Activated T-helper 1 cell treated with anti-CD3 and anti-CD28 coated beads, Interleukin-2, amount 50 U/mL, for 16 hours (primary cell): ENCODE results near the gene KRT37.
"Not testable (repeated sequence)": the region's sequence is repeated elsewhere in the genome, so short reads cannot be mapped to it uniquely, and the experiment has no call there.

ENCODE experiments used
- DNase-seq, 2 donors: peaks; one replicate each; pipeline ENCODE4 v3.0.0-alpha.2; 2020; ENCODE audit warnings: low read depth in 1 of 2, low spot score in 1 of 2

The KRT37 gene

DNA sequence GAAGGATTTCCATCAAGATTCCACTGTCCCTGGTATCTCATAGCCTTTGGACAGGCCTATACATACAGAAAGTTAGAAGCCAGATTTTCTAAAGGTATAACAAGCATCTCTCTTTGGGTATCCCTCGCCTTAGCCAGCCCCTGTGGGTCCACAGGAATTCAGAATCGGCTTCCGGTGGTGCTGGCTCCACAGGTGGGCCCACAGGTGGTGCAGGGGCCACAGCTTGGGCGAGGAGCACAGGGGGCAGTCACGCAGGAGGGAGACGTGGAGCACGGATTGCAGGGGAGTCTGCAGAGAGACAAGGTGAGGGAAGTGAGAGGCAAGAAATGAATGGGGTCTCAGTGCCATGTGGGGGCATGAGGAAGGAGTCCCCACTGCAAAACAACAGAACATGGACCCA lies 12.9 kb upstream of the KRT37 start:
- no peak for DNase-seq

DNA sequence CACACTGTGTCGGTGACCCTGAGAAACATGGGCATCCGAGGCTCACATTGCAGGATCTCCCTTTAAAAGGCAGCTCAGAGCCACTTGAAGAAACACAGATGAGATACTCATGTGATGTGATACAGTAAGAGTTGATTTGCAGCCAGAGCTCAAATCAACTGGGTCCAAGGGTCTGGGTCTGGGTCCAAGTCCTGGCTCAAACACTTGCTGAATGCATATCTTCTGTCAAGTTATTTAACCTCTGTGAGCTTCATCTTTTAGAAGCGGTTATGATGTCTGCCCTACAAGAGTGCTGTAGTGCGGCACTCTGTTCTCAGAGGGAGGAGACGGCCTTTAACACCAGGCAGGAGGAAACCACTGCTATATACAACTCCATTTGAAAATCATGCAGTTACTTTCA lies 10.0 kb upstream of the KRT37 start:
- no peak for DNase-seq

GRCh38 chr17:41434005-41434404 lies 9.6 kb upstream of the KRT37 start:
- DNase-seq: no peak

DNA sequence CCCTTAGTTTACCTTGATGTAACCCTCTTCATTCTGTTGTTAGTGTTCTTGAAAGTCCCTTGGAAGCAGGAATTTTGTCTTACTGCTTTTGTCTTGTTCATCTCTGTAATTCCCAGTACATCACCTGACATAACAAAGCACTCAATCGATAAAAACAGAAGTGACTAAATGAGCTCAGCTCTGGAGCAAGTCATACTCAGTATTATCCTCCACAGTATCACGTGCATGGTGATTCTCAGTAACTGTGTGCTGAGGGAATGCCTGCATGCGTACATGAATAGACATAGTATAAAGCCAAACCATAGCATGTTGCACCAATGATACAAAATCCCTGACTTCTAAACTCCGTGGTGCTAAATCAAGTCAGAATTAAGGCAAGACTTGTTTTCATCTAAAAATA lies 9.2 kb upstream of the KRT37 start:
- no peak for DNase-seq

- DNase-seq: not testable (repeated sequence)
These were observed 6.0 kb upstream of the KRT37 start for GRCh38 chr17:41430376-41430775.

- no peak for DNase-seq
These were observed 5.3 kb upstream of the KRT37 start for GRCh38 chr17:41429667-41430066.

GRCh38 chr17:41428591-41429291 lies 4.4 kb upstream of the KRT37 start:
- DNase-seq: no peak

GRCh38 chr17:41422586-41422985 lies 1.8 kb downstream of the KRT37 start:
- DNase-seq: not testable (repeated sequence)

DNA sequence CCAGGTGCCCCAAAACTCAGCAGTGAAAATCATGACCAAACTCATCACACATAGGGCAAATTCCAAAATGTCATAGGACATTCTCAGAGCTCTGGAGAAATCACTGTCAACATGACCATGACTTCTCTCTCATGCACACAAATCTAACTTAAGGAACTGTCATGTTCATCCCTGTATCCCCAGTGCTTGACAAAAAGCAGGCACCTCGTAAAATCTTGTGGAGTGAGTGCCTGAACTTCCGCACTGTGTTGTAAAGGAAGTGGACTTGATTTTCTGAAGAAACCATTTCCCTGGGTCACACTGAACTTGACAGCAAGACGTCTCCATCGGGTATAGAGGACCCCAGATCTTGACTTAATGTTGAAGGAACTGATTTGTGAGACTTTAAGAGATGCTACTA lies 2.8 kb downstream of the KRT37 start:
- DNase-seq: no peak

GRCh38 chr17:41421116-41421515 lies 3.3 kb downstream of the KRT37 start:
- DNase-seq: no peak

- no peak for DNase-seq
These were observed 4.3 kb downstream of the KRT37 start for GRCh38 chr17:41420134-41420533.

DNA sequence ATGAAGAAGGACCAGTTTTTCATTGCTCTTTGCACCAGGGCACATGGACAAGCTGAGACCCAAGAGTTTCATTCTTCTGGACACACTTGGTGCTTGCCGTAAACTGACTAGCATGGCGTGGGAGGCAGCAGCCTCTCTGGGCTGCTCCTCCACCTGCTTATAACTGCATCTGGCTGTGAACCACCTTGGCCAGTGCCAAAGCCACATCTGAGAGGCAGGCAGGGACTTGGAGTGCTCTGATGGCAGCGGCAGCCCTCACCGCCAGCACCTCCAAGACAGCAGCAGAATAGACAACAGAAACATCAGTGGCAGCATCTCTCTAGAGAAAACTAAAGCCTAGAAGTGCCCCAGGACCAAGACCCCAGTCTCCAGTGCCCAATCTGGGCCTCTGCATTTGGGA lies 4.7 kb downstream of the KRT37 start:
- DNase-seq: no peak

GRCh38 chr17:41418116-41418860 lies 6.1 kb downstream of the KRT37 start:
- DNase-seq: no peak

DNA sequence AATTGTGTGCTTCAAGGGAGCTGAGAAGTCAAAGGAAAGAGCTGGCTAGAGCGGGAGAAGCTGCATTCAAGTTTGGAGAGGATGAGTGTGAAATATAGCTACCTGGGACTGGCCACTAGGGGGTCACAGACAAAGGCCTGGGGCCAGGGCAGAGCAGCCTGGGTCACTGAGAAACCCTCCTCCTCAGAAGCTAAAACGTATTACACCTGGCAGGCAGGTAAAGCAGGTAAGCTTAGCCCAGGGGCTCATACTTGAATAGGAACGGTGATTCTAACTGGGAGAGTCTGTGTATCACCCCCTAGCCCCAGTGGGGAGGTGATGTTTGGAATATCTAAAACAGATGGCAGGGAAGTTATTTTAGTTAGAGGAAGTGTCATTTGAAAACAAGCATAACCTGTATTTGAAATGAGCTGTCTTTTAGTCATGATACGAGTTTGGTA lies 6.8 kb downstream of the KRT37 start:
- DNase-seq: no peak

- DNase-seq: no peak
These were observed 7.3 kb downstream of the KRT37 start for GRCh38 chr17:41417127-41417526.

GRCh38 chr17:41416479-41416878 lies 7.9 kb downstream of the KRT37 start:
- no peak for DNase-seq

- DNase-seq: no peak
These were observed 8.5 kb downstream of the KRT37 start for GRCh38 chr17:41415833-41416335.

DNA sequence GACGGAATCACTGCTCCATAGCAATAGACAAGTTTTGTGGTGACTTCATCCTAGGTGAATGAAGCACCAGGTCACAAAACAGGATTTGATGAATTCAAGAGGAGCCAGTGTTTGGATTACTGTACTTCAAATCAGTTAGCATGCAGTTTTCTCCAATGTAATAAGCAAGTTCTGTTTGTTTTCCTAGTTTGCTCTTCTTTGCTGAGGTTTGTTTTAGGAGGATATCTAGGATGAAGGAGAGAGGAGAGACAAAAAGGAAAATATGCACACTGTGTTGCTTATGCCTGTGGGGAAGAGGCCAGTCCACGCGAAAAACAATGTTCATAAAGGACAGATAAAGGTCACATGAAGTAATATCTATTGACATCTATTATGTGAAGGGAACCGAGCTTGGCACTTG lies 9.0 kb downstream of the KRT37 start:
- DNase-seq: no peak

GRCh38 chr17:41413982-41414381 lies 10.4 kb downstream of the KRT37 start:
- DNase-seq: no peak

- DNase-seq: no peak
These were observed 10.9 kb downstream of the KRT37 start for GRCh38 chr17:41413353-41413957.

DNA sequence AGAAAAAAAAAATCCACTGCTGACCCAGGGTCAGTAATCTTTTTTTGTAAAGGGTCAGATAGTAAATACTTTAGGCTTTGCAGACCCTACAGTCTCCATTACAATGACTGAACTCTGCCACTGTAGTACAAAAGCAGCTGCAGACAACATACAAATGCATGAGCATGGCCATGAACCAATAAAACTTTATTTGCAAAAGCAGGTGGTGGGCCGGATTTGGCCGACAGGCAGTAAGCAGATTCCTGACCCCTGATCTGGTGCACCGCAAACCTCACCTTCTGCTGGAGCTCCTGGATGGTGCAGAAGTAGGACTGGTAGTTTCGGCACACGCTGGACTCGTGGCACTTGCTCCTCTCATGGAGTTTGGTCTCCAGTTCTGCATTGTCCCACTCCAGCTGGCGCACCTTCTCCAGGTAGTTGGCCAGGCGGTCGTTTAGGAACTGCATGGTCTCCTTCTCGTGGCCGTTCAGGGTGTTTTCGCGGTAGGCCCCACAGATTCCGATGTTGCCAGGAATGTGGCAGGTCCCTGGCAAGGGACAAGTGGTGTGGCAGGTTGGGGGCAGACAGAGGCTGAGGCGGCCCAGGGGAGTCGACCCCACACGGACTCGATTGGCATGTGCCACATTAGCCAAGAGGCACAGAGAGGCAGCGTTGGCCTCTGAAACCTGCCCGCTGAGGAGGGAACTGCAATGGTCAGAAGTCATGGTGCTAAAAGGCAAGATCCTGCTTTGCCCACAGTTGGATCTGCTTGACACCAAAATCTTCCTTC lies 13.1 kb downstream of the KRT37 start:
- no peak for DNase-seq
